Measurements from ENCODE around the gene NME7.
A peak's percentile ranks its signal among the peaks of the same experiment; 100 is the strongest.
"Not testable (repeated sequence)": the region's sequence is repeated elsewhere in the genome, so short reads cannot be mapped to it uniquely, and the experiment has no call there.

Gene NME7

GRCh38 chr1:169126335-169126734 lies 241.3 kb downstream of the NME7 start:
- TF ChIP-seq CTCF (IDR thresholded peaks at IDR 0.05; ENCODE audit: low read depth, low read length): no peak; the same call in 1 of the 2 replicates
- H3K36me3 ChIP-seq (replicated peaks; ENCODE audit: low read depth, low read length): peaks cover 85% of the 10 kb centered on the region
- H4K20me1 ChIP-seq (ENCODE audit: insufficient read depth, low read length): peaks cover 76% of the 10 kb centered on the region

GRCh38 chr1:169125597-169125996 lies 242.0 kb downstream of the NME7 start:
- Histone ChIP-seq H3K79me2 (ENCODE audit: low read length) (peaks cover 62% of the 10 kb centered on the region), H3K4me1 (ENCODE audit: low read length) (peaks cover 35% of the 10 kb centered on the region), H4K20me1 (ENCODE audit: insufficient read depth, low read length) (peaks cover 77% of the 10 kb centered on the region), H3K36me3 (replicated peaks; ENCODE audit: low read depth, low read length) (peaks cover 81% of the 10 kb centered on the region)
- not testable (repeated sequence) for H3K4me2 ChIP-seq (ENCODE audit: low read length); H3K9me3 ChIP-seq (ENCODE audit: insufficient read depth, low read length); H3K4me3 ChIP-seq (ENCODE audit: low read length); H3K9ac ChIP-seq (ENCODE audit: low read length); H3K27me3 ChIP-seq (ENCODE audit: low read depth, low read length); H2AFZ ChIP-seq (ENCODE audit: low read depth, low read length); H3K27ac ChIP-seq (ENCODE audit: low read length)

More at GRCh38 chr1:169126335-169126734, 241.3 kb downstream of the NME7 start:
- H3K4me1 ChIP-seq (ENCODE audit: low read length): peaks cover 30% of the 10 kb centered on the region
- H3K4me2 ChIP-seq (ENCODE audit: low read length): no peak overlapping the region
- H3K4me3 ChIP-seq (ENCODE audit: low read length): no peak overlapping the region
- no peaks in the 10 kb centered on the region for H3K27me3 ChIP-seq (ENCODE audit: low read depth, low read length)
- H3K9ac ChIP-seq (ENCODE audit: low read length): no peak overlapping the region
- H3K27ac ChIP-seq (ENCODE audit: low read length): no peak overlapping the region
- no peaks in the 10 kb centered on the region for H3K9me3 ChIP-seq (ENCODE audit: insufficient read depth, low read length)
- H2AFZ ChIP-seq (ENCODE audit: low read depth, low read length): no peak overlapping the region
- peaks cover 59% of the 10 kb centered on the region for H3K79me2 ChIP-seq (ENCODE audit: low read length)

- Histone ChIP-seq H3K4me3 (ENCODE audit: low read length) (no peak overlapping the region), H3K36me3 (replicated peaks; ENCODE audit: low read depth, low read length) (peaks cover 84% of the 10 kb centered on the region), H3K27me3 (ENCODE audit: low read depth, low read length) (no peaks in the 10 kb centered on the region), H2AFZ (ENCODE audit: low read depth, low read length) (no peak overlapping the region), H3K4me2 (ENCODE audit: low read length) (no peak overlapping the region), H3K4me1 (ENCODE audit: low read length) (peaks cover 45% of the 10 kb centered on the region), H3K79me2 (ENCODE audit: low read length) (peaks cover 73% of the 10 kb centered on the region), H3K9ac (ENCODE audit: low read length) (no peak overlapping the region), H3K9me3 (ENCODE audit: insufficient read depth, low read length) (no peaks in the 10 kb centered on the region), H3K27ac (ENCODE audit: low read length) (no peak overlapping the region), H4K20me1 (ENCODE audit: insufficient read depth, low read length) (peaks cover 86% of the 10 kb centered on the region)
- TF ChIP-seq CTCF (IDR thresholded peaks at IDR 0.05; ENCODE audit: low read depth, low read length) (no peak), EZH2phosphoT487 (IDR thresholded peaks at IDR 0.05; ENCODE audit: low read depth) (no peak)
These were observed 243.1 kb downstream of the NME7 start for GRCh38 chr1:169124459-169124858.

GRCh38 chr1:169122976-169123375 lies 244.6 kb downstream of the NME7 start:
- Histone ChIP-seq H2AFZ (ENCODE audit: low read depth, low read length) (no peak overlapping the region), H3K36me3 (replicated peaks; ENCODE audit: low read depth, low read length) (peaks cover 84% of the 10 kb centered on the region), H4K20me1 (ENCODE audit: insufficient read depth, low read length) (peaks cover 89% of the 10 kb centered on the region), H3K27ac (ENCODE audit: low read length) (peak overlapping the region; percentile 77), H3K9me3 (ENCODE audit: insufficient read depth, low read length) (no peaks in the 10 kb centered on the region), H3K4me2 (ENCODE audit: low read length) (peak overlapping the region; percentile 91), H3K4me1 (ENCODE audit: low read length) (peaks cover 41% of the 10 kb centered on the region), H3K79me2 (ENCODE audit: low read length) (peaks cover 80% of the 10 kb centered on the region), H3K4me3 (ENCODE audit: low read length) (peak overlapping the region; percentile 60), H3K27me3 (ENCODE audit: low read depth, low read length) (no peaks in the 10 kb centered on the region), H3K9ac (ENCODE audit: low read length) (peak overlapping the region; percentile 50)
- TF ChIP-seq CTCF (IDR thresholded peaks at IDR 0.05; ENCODE audit: low read depth, low read length) (no peak), EZH2phosphoT487 (IDR thresholded peaks at IDR 0.05; ENCODE audit: low read depth) (no peak)

Data from OCI-LY3 (cell line).